WTC11 (cell line): ENCODE results near the gene UTP3. TPM values are rescaled to one million over a fixed set of nuclear protein-coding genes. Genes with fewer than 3 reads are reported as not detected.
A peak's percentile ranks its signal among the peaks of the same experiment; 100 is the strongest.

Experiments used
- ATAC-seq: fragments of 200-7000 bp; cut with Tn5 transposase; 2 replicates; pipeline ENCODE4 v1.10.0; 2021; ENCODE audit warnings: mild to moderate bottlenecking, moderate library complexity
- CTCF ChIA-PET: fragments of 300-600 bp; sonication (Branson Sonifier 250); formaldehyde crosslinking; loops from one replicate; lab custom pipeline; 2021; ENCODE audit warnings: antibody characterized with exemption; lab: Charles Lee
- POLR2A ChIA-PET: fragments of 350-600 bp; sonication (Branson Sonifier 250); formaldehyde crosslinking; loops from one replicate; lab custom pipeline; 2021; ENCODE audit warnings: antibody characterized with exemption; lab: Charles Lee
- DNase-seq: peaks from one replicate; pipeline ENCODE4 v3.0.0; 2021; ENCODE audit warnings: low spot score
- H3K27ac Mint-ChIP-seq: 2 replicates; pipeline ENCODE4 v1.8.0; 2021; ENCODE audit warnings: mixed read lengths
- H3K27me3 Mint-ChIP-seq: 2 replicates; pipeline ENCODE4 v1.8.0; 2021; ENCODE audit warnings: low read depth, mild to moderate bottlenecking, moderate library complexity, mixed read lengths
- H3K36me3 Mint-ChIP-seq: 2 replicates; pipeline ENCODE4 v1.8.0; 2021; ENCODE audit warnings: mixed read lengths
- H3K4me1 Mint-ChIP-seq: 2 replicates; pipeline ENCODE4 v1.8.0; 2022; ENCODE audit warnings: mixed read lengths
- H3K4me3 Mint-ChIP-seq: 2 replicates; pipeline ENCODE4 v1.8.0; 2021; ENCODE audit warnings: mild to moderate bottlenecking, moderate library complexity, mixed read lengths
- H3K9me3 Mint-ChIP-seq: 2 replicates; pipeline ENCODE4 v1.8.0; 2021; ENCODE audit warnings: mixed read lengths
- CREM ChIP-seq: sonication (generic); formaldehyde crosslinking; IDR thresholded peaks from 2 replicates; pipeline ENCODE4 v1.8.1; 2022; ENCODE audit warnings: mild to moderate bottlenecking, missing genetic modification reagents, moderate library complexity
- ELF4 ChIP-seq: sonication (generic); formaldehyde crosslinking; IDR thresholded peaks from 2 replicates; pipeline ENCODE4 v1.8.1; 2022; ENCODE audit warnings: low read depth, mild to moderate bottlenecking, moderate library complexity, missing genetic modification reagents
- ETV6 ChIP-seq: sonication (generic); formaldehyde crosslinking; IDR thresholded peaks from 2 replicates; pipeline ENCODE4 v1.8.1; 2022; ENCODE audit warnings: mild to moderate bottlenecking, missing genetic modification reagents
- FOXP1 ChIP-seq: sonication (generic); formaldehyde crosslinking; IDR thresholded peaks from 2 replicates; pipeline ENCODE4 v1.8.0; 2022; ENCODE audit warnings: missing genetic modification reagents, mild to moderate bottlenecking, moderate library complexity, borderline replicate concordance
- FOXP4 ChIP-seq: sonication (generic); formaldehyde crosslinking; IDR thresholded peaks from 2 replicates; pipeline ENCODE4 v1.8.0; 2022; ENCODE audit warnings: mild to moderate bottlenecking, missing genetic modification reagents
- HMGA2 ChIP-seq: fragments of 250-450 bp; sonication (Bioruptor Pico); IDR thresholded peaks from 2 replicates; pipeline ENCODE4 v1.4.0; 2021; ENCODE audit warnings: mild to moderate bottlenecking, moderate library complexity
- KAT7 ChIP-seq: sonication (generic); formaldehyde crosslinking; IDR thresholded peaks from 2 replicates; pipeline ENCODE4 v1.8.1; 2023; ENCODE audit warnings: missing genetic modification reagents, mild to moderate bottlenecking, borderline replicate concordance
- MYBL2 ChIP-seq: sonication (generic); formaldehyde crosslinking; IDR thresholded peaks from 2 replicates; pipeline ENCODE4 v1.8.1; 2023; ENCODE audit warnings: mild to moderate bottlenecking, moderate library complexity, missing genetic modification reagents
- NFE2L1 ChIP-seq: sonication (generic); formaldehyde crosslinking; IDR thresholded peaks from 2 replicates; pipeline ENCODE4 v1.8.1; 2023; ENCODE audit warnings: missing genetic modification reagents
- NFYB ChIP-seq: sonication (generic); formaldehyde crosslinking; conservative IDR thresholded peaks from 2 replicates; pipeline ENCODE4 v1.8.0; 2022; ENCODE audit warnings: low read depth, missing genetic modification reagents
- NR2C2 ChIP-seq: sonication (generic); formaldehyde crosslinking; IDR thresholded peaks from 2 replicates; pipeline ENCODE4 v1.8.0; 2022; ENCODE audit warnings: mild to moderate bottlenecking, missing genetic modification reagents
- OVOL2 ChIP-seq: fragments of 250-450 bp; sonication (Bioruptor Pico); IDR thresholded peaks from 2 replicates; pipeline ENCODE4 v1.9.0; 2021; ENCODE audit warnings: mild to moderate bottlenecking, borderline replicate concordance
- TCF7 ChIP-seq: sonication (generic); formaldehyde crosslinking; IDR thresholded peaks from 2 replicates; pipeline ENCODE4 v1.8.0; 2022; ENCODE audit warnings: mild to moderate bottlenecking, low read depth, missing genetic modification reagents, moderate library complexity
- TEAD1 ChIP-seq: sonication (generic); formaldehyde crosslinking; IDR thresholded peaks from 2 replicates; pipeline ENCODE4 v1.8.0; 2022; ENCODE audit warnings: mild to moderate bottlenecking, missing genetic modification reagents
- ZNF263 ChIP-seq: sonication (generic); formaldehyde crosslinking; IDR thresholded peaks from 2 replicates; pipeline ENCODE4 v1.8.1; 2022; ENCODE audit warnings: low read depth, mild to moderate bottlenecking, moderate library complexity, missing genetic modification reagents
- ZNF281 ChIP-seq: sonication (generic); formaldehyde crosslinking; IDR thresholded peaks from 2 replicates; pipeline ENCODE4 v1.8.0; 2023; ENCODE audit warnings: mild to moderate bottlenecking, missing genetic modification reagents
- ZNF317 ChIP-seq: sonication (generic); formaldehyde crosslinking; IDR thresholded peaks from 2 replicates; pipeline ENCODE4 v1.8.1; 2023; ENCODE audit warnings: low read depth, mild to moderate bottlenecking, moderate library complexity, missing genetic modification reagents, borderline replicate concordance
- ZNF423 ChIP-seq: fragments of 250-450 bp; sonication (Bioruptor Pico); IDR thresholded peaks from 2 replicates; pipeline ENCODE4 v2.1.2; 2022; ENCODE audit warnings: mild to moderate bottlenecking, moderate library complexity
- total RNA-seq: library from RNA; stranded (reverse); gene quantifications from 3 replicates; pipeline ENCODE4 v1.2.3, GENCODE V29; 2021
- TF ChIP-seq, protein P1 (sequence below): fragments of 250-450 bp; sonication (Bioruptor Pico); IDR thresholded peaks from 2 replicates; pipeline ENCODE4 v1.8.0; 2021; ENCODE audit warnings: mild to moderate bottlenecking
- TF ChIP-seq, protein P2 (sequence below): fragments of 250-450 bp; sonication (Bioruptor Pico); IDR thresholded peaks from 2 replicates; pipeline ENCODE4 v1.9.0; 2021; ENCODE audit warnings: moderate library complexity, mild to moderate bottlenecking, inconsistent platforms, borderline replicate concordance
- TF ChIP-seq, protein P3 (sequence below): sonication (generic); formaldehyde crosslinking; IDR thresholded peaks from 2 replicates; pipeline ENCODE4 v1.8.1; 2023; ENCODE audit warnings: mild to moderate bottlenecking, moderate library complexity, missing genetic modification reagents

Gene UTP3
- total RNA-seq, 1 experiment from 2014 or later = 45.5 TPM

DNA sequence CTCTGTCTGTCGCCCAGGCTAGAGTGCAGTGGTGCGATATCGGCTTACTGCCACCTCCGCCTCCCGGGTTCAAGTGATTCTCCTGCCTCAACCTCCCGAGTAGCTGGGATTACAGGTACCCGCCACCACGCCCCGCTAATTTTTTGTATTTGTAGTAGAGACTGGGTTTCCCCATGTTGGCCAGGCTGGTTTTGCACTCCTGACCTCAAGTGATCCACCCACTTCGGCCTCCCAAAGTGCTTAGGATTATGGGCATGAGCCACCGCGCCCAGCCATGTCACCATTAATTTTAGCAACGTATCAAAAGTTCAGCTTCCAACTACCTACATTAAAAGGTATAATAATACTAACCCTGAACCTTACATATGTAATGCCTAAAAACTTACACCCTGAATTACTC is 940 bp upstream of the UTP3 start:
- Mint-ChIP-seq H3K4me3 (peak overlapping the region; percentile 94), H3K4me1 (peaks cover 26% of the 10 kb centered on the region), H3K36me3 (peaks cover 20% of the 10 kb centered on the region), H3K27me3 (no peaks in the 10 kb centered on the region), H3K9me3 (no peaks in the 10 kb centered on the region), H3K27ac (peak overlapping the region; percentile 92)
- ATAC-seq (no peak), DNase-seq (no peak)
- ChIA-PET POLR2A (interaction anchor here (1.1 kb wide), 1 partner anchor 17 kb away, joined by 5 read pairs; no protein-coding TSS in a partner anchor), CTCF (interaction anchor here (0.6 to 1.3 kb wide), 5 partner anchors 11 to 306 kb away, joined by 3 to 4 read pairs (median 3); partner anchors contain the start of gene DCK)
- TF ChIP-seq ZNF281 (CRISPR knock-in tag) (no peak), KAT7 (no peak), HMGA2 (no peak), FOXP4 (CRISPR knock-in tag) (no peak), NFE2L1 (CRISPR knock-in tag) (no peak), MYBL2 (CRISPR knock-in tag) (no peak), FOXP1 (CRISPR knock-in tag) (no peak)
- TF ChIP-seq, protein P1, sequence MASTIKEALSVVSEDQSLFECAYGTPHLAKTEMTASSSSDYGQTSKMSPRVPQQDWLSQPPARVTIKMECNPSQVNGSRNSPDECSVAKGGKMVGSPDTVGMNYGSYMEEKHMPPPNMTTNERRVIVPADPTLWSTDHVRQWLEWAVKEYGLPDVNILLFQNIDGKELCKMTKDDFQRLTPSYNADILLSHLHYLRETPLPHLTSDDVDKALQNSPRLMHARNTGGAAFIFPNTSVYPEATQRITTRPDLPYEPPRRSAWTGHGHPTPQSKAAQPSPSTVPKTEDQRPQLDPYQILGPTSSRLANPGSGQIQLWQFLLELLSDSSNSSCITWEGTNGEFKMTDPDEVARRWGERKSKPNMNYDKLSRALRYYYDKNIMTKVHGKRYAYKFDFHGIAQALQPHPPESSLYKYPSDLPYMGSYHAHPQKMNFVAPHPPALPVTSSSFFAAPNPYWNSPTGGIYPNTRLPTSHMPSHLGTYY = no peak
- TF ChIP-seq, protein P2, sequence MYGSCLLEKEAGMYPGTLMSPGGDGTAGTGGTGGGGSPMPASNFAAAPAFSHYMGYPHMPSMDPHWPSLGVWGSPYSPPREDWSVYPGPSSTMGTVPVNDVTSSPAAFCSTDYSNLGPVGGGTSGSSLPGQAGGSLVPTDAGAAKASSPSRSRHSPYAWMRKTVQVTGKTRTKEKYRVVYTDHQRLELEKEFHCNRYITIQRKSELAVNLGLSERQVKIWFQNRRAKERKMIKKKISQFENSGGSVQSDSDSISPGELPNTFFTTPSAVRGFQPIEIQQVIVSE (CRISPR knock-in tag) = no peak

GRCh38 chr4:70688795-70689231 is 481 bp downstream of the UTP3 start:
- no peaks in the 10 kb centered on the region for H3K9me3 Mint-ChIP-seq
- ChIA-PET POLR2A (interaction anchor here (1.2 to 1.4 kb wide), 2 partner anchors 15 to 17 kb away, joined by 4 to 8 read pairs; no protein-coding TSS in a partner anchor), CTCF (interaction anchor here (1.8 kb wide), 1 partner anchor 15 kb away, joined by 10 read pairs; no protein-coding TSS in a partner anchor)
- no peaks in the 10 kb centered on the region for H3K27me3 Mint-ChIP-seq
- peak overlapping the region; percentile 92 for H3K27ac Mint-ChIP-seq
- peak overlapping the region; percentile 94 for H3K4me3 Mint-ChIP-seq
- peak; percentile 2 for ATAC-seq
- H3K4me1 Mint-ChIP-seq = peaks cover 26% of the 10 kb centered on the region
- 0 out of 2 replicates have a peak, but pooled peaks have one; percentile 24 for TF ChIP-seq ZNF263 (CRISPR knock-in tag)
- no peak for TF ChIP-seq ZNF423 (CRISPR knock-in tag)
- TF ChIP-seq KAT7 = no peak
- no peak for TF ChIP-seq CREM
- no peak for TF ChIP-seq ETV6 (CRISPR knock-in tag)
- TF ChIP-seq NFYB = no peak
- DNase-seq = no peak
- peaks cover 20% of the 10 kb centered on the region for H3K36me3 Mint-ChIP-seq

DNA sequence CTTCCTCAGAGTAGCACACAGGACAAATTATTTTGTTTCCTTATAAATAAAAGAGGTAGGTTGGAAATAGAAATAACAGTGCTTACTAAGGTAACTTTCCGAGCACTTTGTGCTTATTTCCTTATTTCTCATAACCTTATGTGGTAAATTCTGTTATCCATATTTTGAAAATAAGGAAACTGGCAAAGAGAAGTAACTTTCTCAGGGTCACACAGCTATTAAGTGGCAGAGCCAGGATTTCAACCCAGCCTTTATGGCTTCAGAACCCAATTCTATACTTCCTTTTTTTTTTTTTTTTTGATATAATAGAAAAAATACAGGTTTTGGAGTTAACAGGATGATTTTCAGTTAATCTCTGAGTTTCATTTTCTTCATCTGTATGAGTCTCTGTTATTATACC is 3.3 kb downstream of the UTP3 start:
- Mint-ChIP-seq H3K4me1 (peaks cover 26% of the 10 kb centered on the region), H3K9me3 (no peaks in the 10 kb centered on the region), H3K36me3 (peaks cover 20% of the 10 kb centered on the region), H3K27ac (no peak overlapping the region), H3K27me3 (no peaks in the 10 kb centered on the region), H3K4me3 (no peak overlapping the region)
- CTCF ChIA-PET = interaction anchor here (0.6 kb wide), 1 partner anchor 44 kb away, joined by 4 read pairs; no protein-coding TSS in a partner anchor
- ATAC-seq (no peak), DNase-seq (no peak)
- POLR2A ChIA-PET = no interaction called here
- TF ChIP-seq ZNF317 (CRISPR knock-in tag) (no peak), OVOL2 (CRISPR knock-in tag) (no peak), TEAD1 (CRISPR knock-in tag) (no peak), ETV6 (CRISPR knock-in tag) (no peak), NR2C2 (no peak), TCF7 (no peak), ELF4 (CRISPR knock-in tag) (no peak)
- TF ChIP-seq, protein P1 = no peak
- TF ChIP-seq, protein P3, sequence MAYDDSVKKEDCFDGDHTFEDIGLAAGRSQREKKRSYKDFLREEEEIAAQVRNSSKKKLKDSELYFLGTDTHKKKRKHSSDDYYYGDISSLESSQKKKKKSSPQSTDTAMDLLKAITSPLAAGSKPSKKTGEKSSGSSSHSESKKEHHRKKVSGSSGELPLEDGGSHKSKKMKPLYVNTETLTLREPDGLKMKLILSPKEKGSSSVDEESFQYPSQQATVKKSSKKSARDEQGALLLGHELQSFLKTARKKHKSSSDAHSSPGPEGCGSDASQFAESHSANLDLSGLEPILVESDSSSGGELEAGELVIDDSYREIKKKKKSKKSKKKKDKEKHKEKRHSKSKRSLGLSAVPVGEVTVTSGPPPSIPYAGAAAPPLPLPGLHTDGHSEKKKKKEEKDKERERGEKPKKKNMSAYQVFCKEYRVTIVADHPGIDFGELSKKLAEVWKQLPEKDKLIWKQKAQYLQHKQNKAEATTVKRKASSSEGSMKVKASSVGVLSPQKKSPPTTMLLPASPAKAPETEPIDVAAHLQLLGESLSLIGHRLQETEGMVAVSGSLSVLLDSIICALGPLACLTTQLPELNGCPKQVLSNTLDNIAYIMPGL (CRISPR knock-in tag) = no peak
